ENCODE results near the gene CDH2.

GRCh38 chr18:28088477-28088876 is 88.5 kb downstream of the CDH2 start:
- TF ChIP-seq CTCF (IDR thresholded peaks at IDR 0.05), result no peak
- no peak for TF ChIP-seq EP300 (IDR thresholded peaks at IDR 0.05)
- no peak for TF ChIP-seq POLR2A (IDR thresholded peaks at IDR 0.05)
